CD4-positive, alpha-beta T cell treated with Interleukin-1 beta for 1 hour (primary cell): ENCODE measurements around the gene KCTD2.
"Not testable (repeated sequence)": the region's sequence is repeated elsewhere in the genome, so short reads cannot be mapped to it uniquely, and the experiment has no call there.

ENCODE experiments used
- DNase-seq, 2 donors: peaks; one replicate each; pipeline ENCODE4 v3.0.0-alpha.2; 2020 to 2022

KCTD2 gene

GRCh38 chr17:75020331-75021110, 26.5 kb upstream of the KCTD2 start:
- DNase-seq = no peak

- peak; percentile 48 to 51 for DNase-seq
Measured at GRCh38 chr17:75024686-75025397, 22.2 kb upstream of the KCTD2 start.

GRCh38 chr17:75025398-75025734, 21.7 kb upstream of the KCTD2 start:
- DNase-seq = not testable (repeated sequence)

GRCh38 chr17:75026650-75027049, 20.4 kb upstream of the KCTD2 start:
- DNase-seq = not testable (repeated sequence)

- no peak for DNase-seq
Measured at GRCh38 chr17:75030161-75030560, 16.9 kb upstream of the KCTD2 start.

GRCh38 chr17:75031972-75032719, 14.9 kb upstream of the KCTD2 start:
- DNase-seq = peak; percentile 69 to 70

- DNase-seq = no peak
Measured at GRCh38 chr17:75032720-75033280, 14.2 kb upstream of the KCTD2 start.

GRCh38 chr17:75033346-75034235, 13.4 kb upstream of the KCTD2 start:
- peak; percentile 88 to 90 for DNase-seq

- DNase-seq = peak; percentile 87 to 88
Measured at GRCh38 chr17:75034236-75034908, 12.7 kb upstream of the KCTD2 start.

GRCh38 chr17:75036643-75037268, 10.3 kb upstream of the KCTD2 start:
- peak; percentile 94 for DNase-seq

GRCh38 chr17:75039238-75039637, 7.8 kb upstream of the KCTD2 start:
- DNase-seq = no peak

- DNase-seq = no peak
Measured at GRCh38 chr17:75041656-75042280, 5.3 kb upstream of the KCTD2 start.

GRCh38 chr17:75043789-75044188, 3.2 kb upstream of the KCTD2 start:
- not testable (repeated sequence) for DNase-seq

GRCh38 chr17:75044716-75045115, 2.3 kb upstream of the KCTD2 start:
- no peak for DNase-seq

- DNase-seq = not testable (repeated sequence)
Measured at GRCh38 chr17:75045946-75046406, 1.0 kb upstream of the KCTD2 start.

- peak in 1 of 2 donors; percentile 14 for DNase-seq
Measured at GRCh38 chr17:75047398-75048098, 523 bp downstream of the KCTD2 start.

GRCh38 chr17:75048249-75048878, 1.3 kb downstream of the KCTD2 start:
- no peak for DNase-seq

GRCh38 chr17:75049057-75049456, 2.0 kb downstream of the KCTD2 start:
- DNase-seq = no peak

GRCh38 chr17:75049706-75050105, 2.7 kb downstream of the KCTD2 start:
- DNase-seq = no peak
